MM.1S (cell line): ENCODE data around the gene MTMR12.
"Not testable (repeated sequence)": the region's sequence is repeated elsewhere in the genome, so short reads cannot be mapped to it uniquely, and the experiment has no call there.

Source experiments
- DNase-seq: peaks from one replicate; pipeline ENCODE4 v3.0.0-alpha.2; 2015
- H2AFZ ChIP-seq: fragments of 300-600 bp; sonication (generic); 2 replicates; pipeline ENCODE4 v1.6.0; 2016; ENCODE audit warnings: antibody characterized with exemption, low read length
- H3F3A ChIP-seq: fragments of 300-600 bp; sonication (generic); 2 replicates; pipeline ENCODE4 v1.6.1; 2016; ENCODE audit warnings: mild to moderate bottlenecking, antibody characterized with exemption, low read length, moderate library complexity, mixed read lengths; ENCODE audit not compliant: insufficient read depth
- H3K27ac ChIP-seq: fragments of 300-600 bp; sonication (generic); 2 replicates; pipeline ENCODE4 v1.5.1; 2016; ENCODE audit warnings: mild to moderate bottlenecking, low read length
- H3K27me3 ChIP-seq: fragments of 300-600 bp; sonication (generic); replicated peaks from 2 replicates; pipeline ENCODE4 v1.6.0; 2016; ENCODE audit warnings: low read length; ENCODE audit not compliant: insufficient read depth
- H3K36me3 ChIP-seq: fragments of 300-600 bp; sonication (generic); replicated peaks from 2 replicates; pipeline ENCODE4 v1.6.1; 2016; ENCODE audit warnings: mild to moderate bottlenecking, low read length, mixed read lengths; ENCODE audit not compliant: insufficient read depth
- H3K4me1 ChIP-seq: fragments of 300-600 bp; sonication (generic); 2 replicates; pipeline ENCODE4 v1.6.1; 2016; ENCODE audit warnings: low read length, mixed read lengths
- H3K4me2 ChIP-seq: fragments of 300-600 bp; sonication (generic); 2 replicates; pipeline ENCODE4 v1.6.0; 2016; ENCODE audit warnings: low read depth, low read length
- H3K4me3 ChIP-seq: fragments of 300-600 bp; sonication (generic); 2 replicates; pipeline ENCODE4 v1.5.1; 2016; ENCODE audit warnings: low read length, mixed read lengths
- H3K79me2 ChIP-seq: fragments of 300-600 bp; sonication (generic); 2 replicates; pipeline ENCODE4 v1.6.1; 2016; ENCODE audit warnings: mixed run types, low read length, mixed read lengths
- H3K9ac ChIP-seq: fragments of 300-600 bp; sonication (generic); 2 replicates; pipeline ENCODE4 v1.6.1; 2016; ENCODE audit warnings: low read length, mixed read lengths
- H3K9me2 ChIP-seq: fragments of 300-600 bp; sonication (generic); replicated peaks from 2 replicates; pipeline ENCODE4 v1.6.1; 2016; ENCODE audit warnings: mild to moderate bottlenecking, low read length, mixed read lengths; ENCODE audit not compliant: insufficient read depth
- H3K9me3 ChIP-seq: fragments of 300-600 bp; sonication (generic); replicated peaks from 2 replicates; pipeline ENCODE4 v1.6.1; 2016; ENCODE audit warnings: mild to moderate bottlenecking, low read length, mixed read lengths; ENCODE audit not compliant: insufficient read depth
- H4K20me1 ChIP-seq: fragments of 300-600 bp; sonication (generic); 2 replicates; pipeline ENCODE4 v1.6.1; 2016; ENCODE audit warnings: mild to moderate bottlenecking, low read length, moderate library complexity, mixed read lengths; ENCODE audit not compliant: insufficient read depth
- EZH2phosphoT487 ChIP-seq: fragments of 300-600 bp; sonication (generic); IDR thresholded peaks from 2 replicates; pipeline ENCODE4 v1.6.1; 2018; ENCODE audit warnings: antibody characterized with exemption, low read length
- TF ChIP-seq, protein P1 (sequence below): fragments of 300-600 bp; sonication (generic); IDR thresholded peaks from 2 replicates; pipeline ENCODE4 v1.5.1; 2016; ENCODE audit warnings: antibody characterized with exemption, low read length, mixed read lengths

Gene MTMR12

DNA sequence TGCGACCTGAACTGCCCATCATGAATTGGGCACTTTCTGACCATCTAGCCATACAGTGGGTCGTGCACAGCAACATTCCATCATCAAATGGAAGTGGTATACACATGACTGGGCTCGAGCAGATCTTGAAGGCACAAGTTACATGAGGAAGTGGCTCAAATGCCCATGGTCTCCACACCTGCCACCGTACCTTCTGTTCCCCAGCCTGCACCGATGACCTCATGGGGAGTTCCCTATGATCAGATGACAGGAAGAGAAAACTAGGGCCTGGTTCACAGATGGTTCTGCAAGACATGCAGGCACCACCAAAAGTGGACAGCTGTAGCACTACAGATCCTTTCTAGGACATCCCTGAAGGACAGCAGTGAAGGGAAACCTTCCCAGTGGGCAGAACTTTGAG is 21.8 kb downstream of the MTMR12 start:
- Histone ChIP-seq H3K4me3 (no peak overlapping the region), H3K79me2 (peaks cover 88% of the 10 kb centered on the region), H3F3A (peaks cover 26% of the 10 kb centered on the region), H3K4me2 (peak overlapping the region; percentile 37; the same call in 1 of the 2 replicates), H4K20me1 (no peaks in the 10 kb centered on the region), H3K4me1 (peaks cover 74% of the 10 kb centered on the region), H3K9ac (no peak overlapping the region), H3K27me3 (no peaks in the 10 kb centered on the region), H2AFZ (no peak overlapping the region), H3K36me3 (0 out of 2 replicates have a peak, but pooled peaks cover 2% of the 10 kb centered on the region), H3K9me3 (no peaks in the 10 kb centered on the region), H3K9me2 (no peaks in the 10 kb centered on the region), H3K27ac (peak overlapping the region; percentile 78; the same call in 1 of the 2 replicates)
- DNase-seq: peak; percentile 85
- TF ChIP-seq, protein P1, sequence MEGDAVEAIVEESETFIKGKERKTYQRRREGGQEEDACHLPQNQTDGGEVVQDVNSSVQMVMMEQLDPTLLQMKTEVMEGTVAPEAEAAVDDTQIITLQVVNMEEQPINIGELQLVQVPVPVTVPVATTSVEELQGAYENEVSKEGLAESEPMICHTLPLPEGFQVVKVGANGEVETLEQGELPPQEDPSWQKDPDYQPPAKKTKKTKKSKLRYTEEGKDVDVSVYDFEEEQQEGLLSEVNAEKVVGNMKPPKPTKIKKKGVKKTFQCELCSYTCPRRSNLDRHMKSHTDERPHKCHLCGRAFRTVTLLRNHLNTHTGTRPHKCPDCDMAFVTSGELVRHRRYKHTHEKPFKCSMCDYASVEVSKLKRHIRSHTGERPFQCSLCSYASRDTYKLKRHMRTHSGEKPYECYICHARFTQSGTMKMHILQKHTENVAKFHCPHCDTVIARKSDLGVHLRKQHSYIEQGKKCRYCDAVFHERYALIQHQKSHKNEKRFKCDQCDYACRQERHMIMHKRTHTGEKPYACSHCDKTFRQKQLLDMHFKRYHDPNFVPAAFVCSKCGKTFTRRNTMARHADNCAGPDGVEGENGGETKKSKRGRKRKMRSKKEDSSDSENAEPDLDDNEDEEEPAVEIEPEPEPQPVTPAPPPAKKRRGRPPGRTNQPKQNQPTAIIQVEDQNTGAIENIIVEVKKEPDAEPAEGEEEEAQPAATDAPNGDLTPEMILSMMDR: no peak
- no peak for TF ChIP-seq EZH2phosphoT487

DNA sequence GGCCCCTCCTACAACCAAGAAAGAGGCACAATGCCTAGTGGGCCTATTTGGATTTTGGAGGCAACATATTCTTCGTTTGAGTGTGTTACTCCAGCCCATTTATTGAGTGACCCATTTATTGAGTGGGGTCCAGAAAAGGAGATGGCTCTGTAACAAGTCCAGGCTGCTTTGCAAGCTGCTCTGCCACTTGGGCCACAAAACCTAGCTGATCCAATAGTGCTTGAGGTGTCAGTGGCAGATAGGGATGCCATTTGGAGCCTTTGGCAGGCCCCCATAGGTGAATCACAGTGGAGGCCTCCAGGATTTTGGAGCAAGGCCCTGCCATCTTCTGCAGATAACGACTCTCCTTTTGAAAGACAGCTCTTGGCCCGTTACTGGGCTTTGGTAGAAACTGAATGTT is 22.2 kb downstream of the MTMR12 start:
- Histone ChIP-seq H3K4me1 (peaks cover 74% of the 10 kb centered on the region), H3F3A (peaks cover 26% of the 10 kb centered on the region), H3K4me2 (peak overlapping the region; percentile 37; the same call in 1 of the 2 replicates), H3K27ac (peak overlapping the region; percentile 78; the same call in 1 of the 2 replicates), H3K79me2 (peaks cover 88% of the 10 kb centered on the region)
- not testable (repeated sequence) for DNase-seq, H3K9me2 ChIP-seq, H3K27me3 ChIP-seq, H4K20me1 ChIP-seq, H3K4me3 ChIP-seq, H3K9me3 ChIP-seq, H3K9ac ChIP-seq, H2AFZ ChIP-seq, H3K36me3 ChIP-seq

DNA sequence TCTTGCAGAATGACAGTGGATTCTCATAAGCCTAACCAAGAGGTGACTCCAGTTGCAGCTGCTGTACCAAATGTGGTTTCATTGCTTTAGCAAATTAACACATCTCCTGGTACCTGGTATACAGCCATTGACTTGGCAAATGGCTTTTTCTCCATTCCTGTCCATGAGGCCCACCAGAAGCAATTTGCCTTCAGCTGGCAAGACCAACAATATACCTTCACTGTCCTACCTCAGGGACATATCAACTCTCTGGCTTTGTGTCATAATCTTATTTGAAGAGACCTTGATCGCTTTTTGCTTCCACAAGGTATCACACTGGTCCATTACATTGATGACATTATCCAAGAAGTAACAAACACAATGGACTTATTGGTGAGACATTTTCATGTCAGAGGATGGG is 22.8 kb downstream of the MTMR12 start:
- not testable (repeated sequence) for H3K36me3 ChIP-seq

DNA sequence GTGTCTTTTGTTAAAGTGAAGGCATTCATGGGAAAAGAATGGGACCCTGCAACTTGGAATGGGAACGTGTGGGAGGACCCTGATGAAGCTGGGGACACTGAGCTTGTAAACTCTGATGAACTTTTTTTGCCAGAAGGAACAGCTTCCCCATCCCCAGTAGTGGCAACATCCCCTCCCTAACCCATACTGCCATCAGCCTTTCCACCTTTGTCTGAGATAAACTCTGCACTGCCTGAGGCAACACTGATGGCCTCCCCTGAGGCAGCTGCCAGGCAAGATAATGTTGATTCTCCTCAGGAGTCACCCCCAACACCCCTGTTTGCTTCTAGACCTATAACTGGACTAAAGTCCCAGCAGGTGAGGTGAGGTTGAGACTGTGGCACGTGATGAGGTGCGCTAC is 24.6 kb downstream of the MTMR12 start:
- peak overlapping the region; percentile 93; the same call in 1 of the 2 replicates for H3K27ac ChIP-seq
- peaks cover 41% of the 10 kb centered on the region for H3F3A ChIP-seq
- peaks cover 87% of the 10 kb centered on the region for H3K79me2 ChIP-seq
- not testable (repeated sequence) for H4K20me1 ChIP-seq, DNase-seq, H3K9me3 ChIP-seq, H3K27me3 ChIP-seq, H2AFZ ChIP-seq, H3K9ac ChIP-seq, H3K9me2 ChIP-seq, H3K36me3 ChIP-seq, H3K4me3 ChIP-seq
- H3K4me1 ChIP-seq: peaks cover 75% of the 10 kb centered on the region
- 0 out of 2 replicates have a peak overlapping the region, but pooled peaks have one; percentile 16 for H3K4me2 ChIP-seq

More for the DNA sequence above, 22.8 kb downstream of the MTMR12 start:
- not testable (repeated sequence) for DNase-seq, H3K27me3 ChIP-seq, H3K9me3 ChIP-seq, H3K4me2 ChIP-seq, H3K4me3 ChIP-seq, H3K27ac ChIP-seq, H3K9ac ChIP-seq, H4K20me1 ChIP-seq, H2AFZ ChIP-seq, H3K9me2 ChIP-seq
- Histone ChIP-seq H3F3A (peaks cover 26% of the 10 kb centered on the region), H3K4me1 (peaks cover 71% of the 10 kb centered on the region), H3K79me2 (peaks cover 88% of the 10 kb centered on the region)

DNA sequence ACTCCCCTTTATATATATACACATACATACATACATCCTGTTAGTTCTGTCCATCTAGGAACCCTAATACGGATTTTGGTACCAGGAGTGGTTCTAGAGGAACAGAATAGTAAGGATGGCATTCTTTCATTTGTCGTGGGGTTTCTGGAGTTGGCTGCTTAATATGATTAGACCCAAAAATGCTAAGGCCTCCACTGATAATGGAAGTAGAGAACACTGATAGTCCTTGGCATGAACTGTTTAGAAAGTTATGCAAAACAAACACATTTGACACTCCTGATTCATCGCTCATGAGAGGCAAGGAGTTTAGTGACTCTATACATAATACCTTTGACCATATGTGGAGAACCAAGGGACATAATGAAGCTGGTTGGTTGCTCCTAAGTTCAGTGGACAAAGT is 25.2 kb downstream of the MTMR12 start:
- H3K9me2 ChIP-seq, H3K27me3 ChIP-seq, H2AFZ ChIP-seq, H3K36me3 ChIP-seq, DNase-seq, H3K4me3 ChIP-seq, H3K9me3 ChIP-seq, H4K20me1 ChIP-seq: not testable (repeated sequence)
- Histone ChIP-seq H3K27ac (peak overlapping the region; percentile 93; the same call in 1 of the 2 replicates), H3F3A (peaks cover 48% of the 10 kb centered on the region), H3K4me1 (peaks cover 81% of the 10 kb centered on the region), H3K9ac (peak overlapping the region; percentile 56; the same call in 1 of the 2 replicates), H3K79me2 (peaks cover 87% of the 10 kb centered on the region), H3K4me2 (peak overlapping the region; percentile 54; the same call in 1 of the 2 replicates)
